Esophagus squamous epithelium (tissue), 4 donors: Measurements from ENCODE around the gene ANO6.

Source experiments
- POLR2A ChIP-seq, 4 donors: fragments of 450-650 bp; IDR thresholded peaks; one replicate each; pipeline ENCODE4 v1.6.1; 2017; ENCODE audit warnings: antibody characterized with exemption in 4 of 4, mild to moderate bottlenecking in 4 of 4, moderate library complexity in 3 of 4
- TF ChIP-seq, protein P1 (sequence below), 6 experiments: fragments of 450-650 bp in 4 of 6; fragments of 200-600 bp in 2 of 6; sonication (generic) in 2 of 6; IDR thresholded peaks; one replicate each; pipeline ENCODE4 v1.5.1; 2016 to 2019; ENCODE audit warnings: antibody characterized with exemption in 6 of 6, mild to moderate bottlenecking in 4 of 6, moderate library complexity in 4 of 6

GRCh38 chr12:45286621-45287020 lies 70.7 kb downstream of the ANO6 start:
- TF ChIP-seq, protein P1, sequence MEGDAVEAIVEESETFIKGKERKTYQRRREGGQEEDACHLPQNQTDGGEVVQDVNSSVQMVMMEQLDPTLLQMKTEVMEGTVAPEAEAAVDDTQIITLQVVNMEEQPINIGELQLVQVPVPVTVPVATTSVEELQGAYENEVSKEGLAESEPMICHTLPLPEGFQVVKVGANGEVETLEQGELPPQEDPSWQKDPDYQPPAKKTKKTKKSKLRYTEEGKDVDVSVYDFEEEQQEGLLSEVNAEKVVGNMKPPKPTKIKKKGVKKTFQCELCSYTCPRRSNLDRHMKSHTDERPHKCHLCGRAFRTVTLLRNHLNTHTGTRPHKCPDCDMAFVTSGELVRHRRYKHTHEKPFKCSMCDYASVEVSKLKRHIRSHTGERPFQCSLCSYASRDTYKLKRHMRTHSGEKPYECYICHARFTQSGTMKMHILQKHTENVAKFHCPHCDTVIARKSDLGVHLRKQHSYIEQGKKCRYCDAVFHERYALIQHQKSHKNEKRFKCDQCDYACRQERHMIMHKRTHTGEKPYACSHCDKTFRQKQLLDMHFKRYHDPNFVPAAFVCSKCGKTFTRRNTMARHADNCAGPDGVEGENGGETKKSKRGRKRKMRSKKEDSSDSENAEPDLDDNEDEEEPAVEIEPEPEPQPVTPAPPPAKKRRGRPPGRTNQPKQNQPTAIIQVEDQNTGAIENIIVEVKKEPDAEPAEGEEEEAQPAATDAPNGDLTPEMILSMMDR (IDR thresholded peaks at IDR 0.05): no peak
- TF ChIP-seq POLR2A (IDR thresholded peaks at IDR 0.05): no peak
